ENCODE results near the gene TNFSF11.
"Not testable (repeated sequence)": the region's sequence is repeated elsewhere in the genome, so short reads cannot be mapped to it uniquely, and the experiment has no call there.

The TNFSF11 gene

DNA sequence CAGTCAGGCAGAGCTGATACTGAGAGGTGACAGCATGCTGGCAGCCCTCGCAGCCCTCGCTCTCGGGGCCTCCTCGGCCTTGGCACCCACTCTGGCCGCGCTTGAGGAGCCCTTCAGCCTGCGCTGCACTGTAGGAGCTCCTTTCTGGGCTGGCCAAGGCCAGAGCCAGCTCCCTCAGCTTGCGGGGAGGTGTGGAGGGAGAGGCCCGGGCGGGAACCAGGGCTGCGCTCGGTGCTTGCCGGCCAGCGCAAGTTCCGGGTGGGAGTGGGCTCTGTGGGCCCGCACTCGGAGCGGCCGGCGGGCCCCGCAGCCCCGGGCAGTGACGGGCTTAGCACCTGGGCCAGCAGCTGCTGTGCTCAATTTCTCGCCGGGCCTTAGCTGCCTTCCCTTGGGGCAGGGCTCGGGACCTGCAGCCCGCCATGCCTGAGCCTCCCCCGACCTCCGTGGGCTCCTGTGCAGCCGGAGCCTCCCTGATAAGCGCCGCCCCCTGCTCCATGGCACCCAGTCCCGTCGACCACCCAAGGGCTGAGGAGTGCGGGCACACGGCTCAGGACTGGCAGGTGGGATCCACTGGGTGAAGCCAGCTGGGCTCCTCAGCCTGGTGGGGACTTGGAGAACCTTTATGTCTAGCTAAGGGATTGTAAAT, 14.3 kb upstream of the TNFSF11 start:
- H3K9me3 ChIP-seq (ENCODE audit: control insufficient read depth in 2 of 2, low read length in 2 of 2); H3K27me3 ChIP-seq (ENCODE audit: control insufficient read depth in 2 of 2, insufficient read depth in 2 of 2, low read length in 2 of 2); H3K27ac ChIP-seq (ENCODE audit: low read depth in 2 of 2, low read length in 2 of 2); H3K36me3 ChIP-seq (ENCODE audit: control insufficient read depth in 2 of 2, insufficient read depth in 2 of 2, low read length in 2 of 2); H3K4me1 ChIP-seq (ENCODE audit: control insufficient read depth in 2 of 2, insufficient read depth in 2 of 2, low read length in 2 of 2); H3K9ac ChIP-seq (ENCODE audit: low read depth in 1 of 2, low read length in 2 of 2); H3K4me3 ChIP-seq (ENCODE audit: low read length in 2 of 2): not testable (repeated sequence)

DNA sequence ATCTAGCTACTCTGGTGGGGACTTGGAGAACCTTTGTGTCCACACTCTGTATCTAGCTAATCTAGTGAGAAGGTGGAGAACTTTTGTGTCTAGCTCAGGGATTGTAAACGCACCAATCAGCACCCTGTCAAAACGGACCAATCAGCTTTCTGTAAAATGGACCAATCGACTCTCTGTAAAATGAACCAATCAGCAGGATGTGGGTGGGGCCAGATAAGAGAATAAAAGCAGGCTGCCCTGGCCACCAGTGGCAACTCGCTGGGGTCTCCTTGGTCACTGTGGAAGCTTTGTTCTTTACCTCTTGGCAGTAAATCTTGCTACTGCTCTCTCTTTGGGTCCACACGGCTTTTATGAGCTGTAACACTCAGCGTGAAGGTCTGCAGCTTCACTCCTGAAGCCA, 13.6 kb upstream of the TNFSF11 start:
- not testable (repeated sequence) for H3K4me3 ChIP-seq (ENCODE audit: low read length in 2 of 2); H3K9ac ChIP-seq (ENCODE audit: low read depth in 1 of 2, low read length in 2 of 2); H3K36me3 ChIP-seq (ENCODE audit: control insufficient read depth in 2 of 2, insufficient read depth in 2 of 2, low read length in 2 of 2); H3K27ac ChIP-seq (ENCODE audit: low read depth in 2 of 2, low read length in 2 of 2); H3K27me3 ChIP-seq (ENCODE audit: control insufficient read depth in 2 of 2, insufficient read depth in 2 of 2, low read length in 2 of 2); H3K9me3 ChIP-seq (ENCODE audit: control insufficient read depth in 2 of 2, low read length in 2 of 2); H3K4me1 ChIP-seq (ENCODE audit: control insufficient read depth in 2 of 2, insufficient read depth in 2 of 2, low read length in 2 of 2)

DNA sequence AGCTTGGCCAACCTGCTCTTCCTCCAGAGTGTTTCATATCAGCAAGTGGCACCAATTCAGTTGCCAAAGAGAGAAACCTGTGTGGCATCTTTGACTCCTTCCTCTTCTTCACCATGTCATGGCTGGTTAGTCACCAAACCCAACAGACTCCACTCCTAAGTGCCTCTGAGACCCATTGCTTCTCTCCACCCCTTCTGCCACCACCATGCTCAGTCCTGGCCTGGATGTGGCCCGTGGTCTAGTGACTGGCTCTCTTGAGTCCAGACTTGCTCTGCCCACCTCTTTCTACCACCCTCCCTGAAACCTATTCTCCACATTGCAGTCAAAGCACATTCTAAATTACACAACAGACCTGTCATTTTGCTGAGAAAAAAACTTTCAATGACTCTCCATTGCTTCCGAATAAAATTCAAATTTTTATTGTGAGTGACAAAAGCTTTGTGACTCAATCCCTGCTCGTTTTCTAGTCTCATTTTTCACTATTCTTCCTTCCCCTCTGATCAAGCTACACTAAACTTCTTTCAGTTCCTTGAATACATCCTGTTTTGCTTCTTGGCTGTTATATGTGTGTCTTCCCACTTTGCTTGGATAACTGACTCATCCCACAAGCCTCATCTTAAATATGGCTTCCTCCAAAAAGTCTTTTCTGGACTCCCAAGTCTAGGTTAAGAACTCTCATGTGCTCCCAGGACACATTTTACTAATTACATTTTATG, 12.0 kb upstream of the TNFSF11 start:
- H3K27ac ChIP-seq (ENCODE audit: low read depth in 2 of 2, low read length in 2 of 2) = no peak overlapping the region
- no peaks in the 10 kb centered on the region for H3K9me3 ChIP-seq (ENCODE audit: control insufficient read depth in 2 of 2, low read length in 2 of 2)
- H3K4me1 ChIP-seq (ENCODE audit: control insufficient read depth in 2 of 2, insufficient read depth in 2 of 2, low read length in 2 of 2) = no peaks in the 10 kb centered on the region
- H3K4me3 ChIP-seq (ENCODE audit: low read length in 2 of 2) = no peak overlapping the region
- no peaks in the 10 kb centered on the region for H3K27me3 ChIP-seq (ENCODE audit: control insufficient read depth in 2 of 2, insufficient read depth in 2 of 2, low read length in 2 of 2)
- H3K36me3 ChIP-seq (ENCODE audit: control insufficient read depth in 2 of 2, insufficient read depth in 2 of 2, low read length in 2 of 2) = no peaks in the 10 kb centered on the region
- H3K9ac ChIP-seq (ENCODE audit: low read depth in 1 of 2, low read length in 2 of 2) = no peak overlapping the region

DNA sequence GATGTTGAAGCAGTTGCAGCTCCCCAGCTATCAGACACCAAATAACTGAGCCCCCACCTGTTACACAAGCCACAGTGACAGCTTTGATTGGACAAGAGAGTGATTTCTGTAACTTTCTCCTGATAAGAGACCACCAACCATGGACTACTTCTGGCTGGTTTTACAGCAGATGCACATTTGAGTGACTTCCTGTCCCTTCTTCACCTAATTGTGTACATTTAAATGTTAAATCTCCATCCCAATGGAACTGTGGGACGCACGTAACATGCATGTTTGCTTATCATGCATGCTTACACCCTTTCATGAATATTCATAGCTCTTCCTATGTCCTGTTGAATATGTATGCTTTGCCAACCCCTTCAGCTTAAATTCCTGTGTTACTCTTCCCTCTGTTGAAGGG, 6.0 kb upstream of the TNFSF11 start:
- Histone ChIP-seq H3K4me3 (ENCODE audit: low read length in 2 of 2) (no peak overlapping the region), H3K27me3 (ENCODE audit: control insufficient read depth in 2 of 2, insufficient read depth in 2 of 2, low read length in 2 of 2) (no peaks in the 10 kb centered on the region), H3K27ac (ENCODE audit: low read depth in 2 of 2, low read length in 2 of 2) (no peak overlapping the region), H3K4me1 (ENCODE audit: control insufficient read depth in 2 of 2, insufficient read depth in 2 of 2, low read length in 2 of 2) (no peaks in the 10 kb centered on the region), H3K36me3 (ENCODE audit: control insufficient read depth in 2 of 2, insufficient read depth in 2 of 2, low read length in 2 of 2) (no peaks in the 10 kb centered on the region), H3K9me3 (ENCODE audit: control insufficient read depth in 2 of 2, low read length in 2 of 2) (no peaks in the 10 kb centered on the region), H3K9ac (ENCODE audit: low read depth in 1 of 2, low read length in 2 of 2) (no peak overlapping the region)

DNA sequence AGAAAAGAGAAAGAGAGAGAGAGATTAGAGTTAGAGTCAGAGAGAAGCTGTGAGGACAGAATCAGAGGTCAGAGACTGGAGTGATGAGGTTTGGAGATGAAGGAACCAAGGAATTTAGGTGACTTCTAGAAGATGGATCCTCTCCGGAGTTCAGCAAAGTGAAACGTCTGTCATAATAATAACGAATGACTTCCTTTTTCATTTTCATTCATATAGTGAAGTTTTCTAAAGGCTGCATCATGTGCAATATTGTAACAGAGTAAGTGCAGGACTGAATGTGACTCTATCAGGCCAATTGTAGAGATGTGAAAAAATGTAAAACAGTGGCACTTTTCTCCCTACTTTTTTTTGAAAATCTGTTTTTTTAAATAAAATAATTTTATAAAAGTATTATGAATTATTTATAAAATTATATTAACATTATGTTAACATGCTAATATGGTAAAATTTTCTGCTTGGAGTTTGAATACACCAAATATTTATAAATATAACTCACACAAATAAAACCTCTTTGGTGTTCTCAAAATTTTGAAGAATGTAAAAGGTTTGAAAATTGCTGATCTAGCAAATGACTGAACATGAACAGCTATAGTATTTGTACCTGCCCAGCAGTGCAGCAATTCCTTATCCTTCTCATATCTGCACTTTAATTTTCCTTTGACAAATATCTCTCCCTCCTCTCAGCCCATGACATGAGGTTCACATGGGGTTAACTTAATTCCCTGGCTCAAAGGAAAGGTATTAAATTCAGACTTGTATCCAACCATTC, 4.2 kb upstream of the TNFSF11 start:
- no peaks in the 10 kb centered on the region for H3K9me3 ChIP-seq (ENCODE audit: control insufficient read depth in 2 of 2, low read length in 2 of 2)
- H3K36me3 ChIP-seq (ENCODE audit: control insufficient read depth in 2 of 2, insufficient read depth in 2 of 2, low read length in 2 of 2) = no peaks in the 10 kb centered on the region
- no peak overlapping the region for H3K9ac ChIP-seq (ENCODE audit: low read depth in 1 of 2, low read length in 2 of 2)
- peaks cover 0 to 9% of the 10 kb centered on the region in 2 donors for H3K27me3 ChIP-seq (ENCODE audit: control insufficient read depth in 2 of 2, insufficient read depth in 2 of 2, low read length in 2 of 2)
- H3K4me1 ChIP-seq (ENCODE audit: control insufficient read depth in 2 of 2, insufficient read depth in 2 of 2, low read length in 2 of 2) = peaks cover 3 to 4% of the 10 kb centered on the region in 2 donors
- H3K4me3 ChIP-seq (ENCODE audit: low read length in 2 of 2) = no peak overlapping the region
- H3K27ac ChIP-seq (ENCODE audit: low read depth in 2 of 2, low read length in 2 of 2) = no peak overlapping the region

DNA sequence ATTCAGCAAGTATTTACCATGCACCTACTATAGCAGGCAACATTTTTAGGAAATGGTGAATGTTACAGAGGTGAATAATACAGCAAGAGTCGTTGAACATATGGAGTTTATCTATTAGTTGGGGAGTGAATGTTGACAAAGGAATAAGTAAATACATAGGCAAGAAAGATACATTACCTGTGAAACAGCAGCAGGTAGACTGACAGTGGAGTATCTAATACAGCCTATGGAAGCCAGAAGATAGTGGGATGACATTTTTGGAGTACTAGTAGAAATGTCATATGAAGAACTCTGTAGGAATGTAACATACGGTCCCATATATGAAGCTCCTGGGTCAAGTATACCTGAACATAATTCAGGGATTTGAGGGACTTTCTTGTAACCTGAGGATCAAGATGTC, 2.1 kb upstream of the TNFSF11 start:
- Histone ChIP-seq H3K4me1 (ENCODE audit: control insufficient read depth in 2 of 2, insufficient read depth in 2 of 2, low read length in 2 of 2) (peaks cover 7 to 13% of the 10 kb centered on the region in 2 donors), H3K9me3 (ENCODE audit: control insufficient read depth in 2 of 2, low read length in 2 of 2) (no peaks in the 10 kb centered on the region), H3K27me3 (ENCODE audit: control insufficient read depth in 2 of 2, insufficient read depth in 2 of 2, low read length in 2 of 2) (peaks cover 11 to 13% of the 10 kb centered on the region in 2 donors)

DNA sequence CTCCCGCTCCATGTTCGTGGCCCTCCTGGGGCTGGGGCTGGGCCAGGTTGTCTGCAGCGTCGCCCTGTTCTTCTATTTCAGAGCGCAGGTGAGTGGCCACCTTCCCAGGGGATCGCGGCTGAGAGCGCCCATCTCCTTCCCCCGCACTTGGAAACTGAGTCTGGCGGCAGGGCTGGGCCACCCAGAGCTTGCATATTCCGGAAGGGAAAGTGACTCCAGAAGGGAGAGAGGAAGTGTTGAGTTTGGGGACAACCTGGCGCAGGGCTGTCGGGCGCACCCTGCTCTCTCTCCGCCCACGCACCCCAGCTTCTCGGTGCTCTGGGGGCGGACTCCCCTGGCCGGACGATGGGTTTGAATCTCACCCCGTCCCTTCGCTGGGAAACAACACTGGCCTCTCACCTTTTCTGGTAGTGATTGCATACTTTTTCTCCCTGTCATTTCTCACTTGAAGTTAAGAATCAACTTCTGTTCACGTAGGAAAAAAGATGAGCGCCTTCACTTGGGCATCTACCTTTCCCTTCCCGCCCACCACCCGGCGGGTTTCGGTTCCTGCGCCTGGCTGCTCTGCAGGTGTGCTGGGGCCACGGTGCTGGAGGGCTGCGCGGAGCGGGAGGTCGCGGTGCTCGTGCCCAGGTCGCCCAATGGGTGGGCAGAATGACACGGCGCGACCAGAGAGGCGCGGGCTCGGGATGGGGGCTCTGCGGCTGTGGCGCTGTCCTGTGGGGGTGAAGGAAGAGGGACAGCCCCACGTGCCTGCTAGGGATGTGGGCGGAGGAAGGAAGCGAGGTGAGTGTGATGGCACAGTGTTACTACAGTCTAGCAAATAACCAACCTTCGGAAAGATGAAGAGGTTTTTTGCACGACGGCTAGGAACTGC, 721 bp downstream of the TNFSF11 start:
- Histone ChIP-seq H3K9ac (ENCODE audit: low read depth in 1 of 2, low read length in 2 of 2) (peak overlapping the region in 1 of 2 donors; percentile 37), H3K27ac (ENCODE audit: low read depth in 2 of 2, low read length in 2 of 2) (no peak overlapping the region), H3K27me3 (ENCODE audit: control insufficient read depth in 2 of 2, insufficient read depth in 2 of 2, low read length in 2 of 2) (peaks cover 11 to 13% of the 10 kb centered on the region in 2 donors), H3K4me1 (ENCODE audit: control insufficient read depth in 2 of 2, insufficient read depth in 2 of 2, low read length in 2 of 2) (peaks cover 7 to 13% of the 10 kb centered on the region in 2 donors), H3K4me3 (ENCODE audit: low read length in 2 of 2) (peak overlapping the region; percentile 54 to 66), H3K9me3 (ENCODE audit: control insufficient read depth in 2 of 2, low read length in 2 of 2) (no peaks in the 10 kb centered on the region), H3K36me3 (ENCODE audit: control insufficient read depth in 2 of 2, insufficient read depth in 2 of 2, low read length in 2 of 2) (no peaks in the 10 kb centered on the region)

More for the DNA sequence above, 2.1 kb upstream of the TNFSF11 start:
- Histone ChIP-seq H3K4me3 (ENCODE audit: low read length in 2 of 2) (no peak overlapping the region), H3K36me3 (ENCODE audit: control insufficient read depth in 2 of 2, insufficient read depth in 2 of 2, low read length in 2 of 2) (no peaks in the 10 kb centered on the region), H3K27ac (ENCODE audit: low read depth in 2 of 2, low read length in 2 of 2) (no peak overlapping the region), H3K9ac (ENCODE audit: low read depth in 1 of 2, low read length in 2 of 2) (no peak overlapping the region)

DNA sequence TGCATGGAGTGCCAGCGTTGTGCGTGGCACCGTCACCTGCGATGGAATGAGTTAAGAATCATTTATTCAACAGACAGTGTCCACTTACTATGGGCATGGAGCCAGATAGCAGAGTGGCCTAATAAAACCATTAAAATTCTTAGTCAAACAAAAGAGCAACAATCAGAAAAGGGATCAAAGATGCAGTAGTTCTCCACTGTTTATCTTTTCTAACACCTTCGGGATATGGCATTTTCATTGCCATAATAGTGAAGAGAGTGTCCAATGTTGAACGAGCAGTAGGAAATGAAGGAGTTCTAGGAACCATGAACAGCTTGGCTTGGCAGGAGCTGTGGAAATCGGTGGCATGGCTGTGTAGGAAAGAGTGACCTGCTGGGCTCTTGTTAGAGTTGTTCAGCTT, 2.0 kb downstream of the TNFSF11 start:
- H3K9me3 ChIP-seq (ENCODE audit: control insufficient read depth in 2 of 2, low read length in 2 of 2) = no peaks in the 10 kb centered on the region
- peaks cover 11 to 13% of the 10 kb centered on the region in 2 donors for H3K27me3 ChIP-seq (ENCODE audit: control insufficient read depth in 2 of 2, insufficient read depth in 2 of 2, low read length in 2 of 2)
- H3K4me3 ChIP-seq (ENCODE audit: low read length in 2 of 2) = peak overlapping the region in 1 of 2 donors; percentile 66
- H3K4me1 ChIP-seq (ENCODE audit: control insufficient read depth in 2 of 2, insufficient read depth in 2 of 2, low read length in 2 of 2) = peaks cover 7 to 13% of the 10 kb centered on the region in 2 donors
- no peak overlapping the region for H3K9ac ChIP-seq (ENCODE audit: low read depth in 1 of 2, low read length in 2 of 2)
- H3K36me3 ChIP-seq (ENCODE audit: control insufficient read depth in 2 of 2, insufficient read depth in 2 of 2, low read length in 2 of 2) = no peaks in the 10 kb centered on the region
- no peak overlapping the region for H3K27ac ChIP-seq (ENCODE audit: low read depth in 2 of 2, low read length in 2 of 2)

DNA sequence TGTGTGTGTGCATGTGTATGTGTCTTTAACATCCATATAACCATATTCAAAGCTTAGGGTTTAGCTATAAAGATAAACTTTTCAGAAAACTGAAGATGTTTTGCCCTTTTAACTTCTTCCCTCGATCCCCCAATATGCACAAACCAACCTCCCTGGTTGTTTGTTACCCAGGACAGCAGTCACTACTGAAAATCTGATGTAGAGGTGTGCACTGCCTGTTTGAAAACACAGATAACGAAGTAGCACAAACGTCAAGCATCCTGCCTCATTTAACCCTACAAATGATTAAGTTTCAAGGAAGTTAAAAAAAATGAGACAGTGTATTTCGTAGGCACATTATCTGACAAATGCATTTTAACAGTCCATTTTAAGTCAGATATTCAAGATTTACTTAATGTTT, 3.6 kb downstream of the TNFSF11 start:
- peaks cover 11 to 13% of the 10 kb centered on the region in 2 donors for H3K27me3 ChIP-seq (ENCODE audit: control insufficient read depth in 2 of 2, insufficient read depth in 2 of 2, low read length in 2 of 2)
- H3K9me3 ChIP-seq (ENCODE audit: control insufficient read depth in 2 of 2, low read length in 2 of 2) = no peaks in the 10 kb centered on the region
- no peak overlapping the region for H3K27ac ChIP-seq (ENCODE audit: low read depth in 2 of 2, low read length in 2 of 2)
- H3K4me1 ChIP-seq (ENCODE audit: control insufficient read depth in 2 of 2, insufficient read depth in 2 of 2, low read length in 2 of 2) = peaks cover 7 to 13% of the 10 kb centered on the region in 2 donors
- no peak overlapping the region for H3K4me3 ChIP-seq (ENCODE audit: low read length in 2 of 2)
- H3K9ac ChIP-seq (ENCODE audit: low read depth in 1 of 2, low read length in 2 of 2) = no peak overlapping the region
- H3K36me3 ChIP-seq (ENCODE audit: control insufficient read depth in 2 of 2, insufficient read depth in 2 of 2, low read length in 2 of 2) = no peaks in the 10 kb centered on the region

All from mucosa of rectum (tissue), 2 donors.